ENCODE data around the gene TTLL11.

TTLL11 gene

GRCh38 chr9:122121391-122121790, 28.3 kb upstream of the TTLL11 start:
- TF ChIP-seq ZFP30 (CRISPR knock-in tag; IDR thresholded peaks at IDR 0.05) (no peak), GLIS3 (CRISPR knock-in tag; IDR thresholded peaks at IDR 0.05) (no peak), SNAI2 (CRISPR knock-in tag; IDR thresholded peaks at IDR 0.05) (no peak), TOX (CRISPR knock-in tag; IDR thresholded peaks at IDR 0.05; ENCODE audit: borderline replicate concordance) (no peak), TSHZ2 (CRISPR knock-in tag; IDR thresholded peaks at IDR 0.05) (no peak), PATZ1 (CRISPR knock-in tag; IDR thresholded peaks at IDR 0.05; ENCODE audit: borderline replicate concordance) (no peak), ZNF8 (CRISPR knock-in tag; IDR thresholded peaks at IDR 0.05) (no peak), TCF4 (CRISPR knock-in tag; IDR thresholded peaks at IDR 0.05; ENCODE audit: borderline replicate concordance) (no peak), RARB (CRISPR knock-in tag; IDR thresholded peaks at IDR 0.05) (no peak), ZNF70 (CRISPR knock-in tag; IDR thresholded peaks at IDR 0.05) (no peak), ARNTL (CRISPR knock-in tag; IDR thresholded peaks at IDR 0.05; ENCODE audit: borderline replicate concordance, low read depth) (no peak), PPARA (CRISPR knock-in tag; IDR thresholded peaks at IDR 0.05; ENCODE audit: borderline replicate concordance) (no peak), CSRNP3 (CRISPR knock-in tag; IDR thresholded peaks at IDR 0.05) (no peak), ZNF565 (CRISPR knock-in tag; conservative IDR thresholded peaks at IDR 0.05; ENCODE audit: low read depth) (no peak), CSDC2 (CRISPR knock-in tag; IDR thresholded peaks at IDR 0.05) (no peak)
- ATAC-seq, result no peak

- no peak for TF ChIP-seq OSR1 (CRISPR knock-in tag; IDR thresholded peaks at IDR 0.05)
- no peak for TF ChIP-seq PPARA (CRISPR knock-in tag; IDR thresholded peaks at IDR 0.05; ENCODE audit: borderline replicate concordance)
- TF ChIP-seq TSHZ2 (CRISPR knock-in tag; IDR thresholded peaks at IDR 0.05), result no peak
- no peak for ATAC-seq
Observed at GRCh38 chr9:122120316-122121071, 27.4 kb upstream of the TTLL11 start.

- TF ChIP-seq SNAI2 (CRISPR knock-in tag; IDR thresholded peaks at IDR 0.05), result no peak
- TF ChIP-seq PATZ1 (CRISPR knock-in tag; IDR thresholded peaks at IDR 0.05; ENCODE audit: borderline replicate concordance), result no peak
- no peak for TF ChIP-seq PPARA (CRISPR knock-in tag; IDR thresholded peaks at IDR 0.05; ENCODE audit: borderline replicate concordance)
- no peak for TF ChIP-seq CSDC2 (CRISPR knock-in tag; IDR thresholded peaks at IDR 0.05)
- no peak for TF ChIP-seq ISL1 (CRISPR knock-in tag; IDR thresholded peaks at IDR 0.05)
- no peak for TF ChIP-seq ZFP30 (CRISPR knock-in tag; IDR thresholded peaks at IDR 0.05)
- TF ChIP-seq TSHZ2 (CRISPR knock-in tag; IDR thresholded peaks at IDR 0.05), result no peak
- no peak for TF ChIP-seq ZC3H10 (CRISPR knock-in tag; IDR thresholded peaks at IDR 0.05)
- TF ChIP-seq TOX (CRISPR knock-in tag; IDR thresholded peaks at IDR 0.05; ENCODE audit: borderline replicate concordance), result no peak
- TF ChIP-seq RARB (CRISPR knock-in tag; IDR thresholded peaks at IDR 0.05), result no peak
- no peak for TF ChIP-seq ZNF8 (CRISPR knock-in tag; IDR thresholded peaks at IDR 0.05)
- TF ChIP-seq CREB5 (CRISPR knock-in tag; IDR thresholded peaks at IDR 0.05; ENCODE audit: low read depth), result no peak
- no peak for TF ChIP-seq TCF4 (CRISPR knock-in tag; IDR thresholded peaks at IDR 0.05; ENCODE audit: borderline replicate concordance)
- ATAC-seq, result no peak
Observed at GRCh38 chr9:122119721-122120120, 26.6 kb upstream of the TTLL11 start.

Data from SK-N-SH treated with all-trans-retinoic acid at 6 μM for 48 hours (cell line).